H1 (cell line): ENCODE data around the gene QPCT. TPM values are rescaled to one million over a fixed set of nuclear protein-coding genes. Genes with fewer than 3 reads are reported as not detected.

Source experiments
- GABPA ChIP-seq: IDR thresholded peaks from 2 replicates; pipeline ENCODE4 v1.6.1; 2011; ENCODE audit warnings: mild to moderate bottlenecking, low read length, moderate library complexity, borderline replicate concordance; ENCODE audit not compliant: insufficient read depth
- MAFK ChIP-seq: IDR thresholded peaks from 2 replicates; pipeline ENCODE4 v1.6.1; 2012; ENCODE audit warnings: low read depth, mild to moderate bottlenecking, improper control_type of control experiment, low read length
- POLR2A ChIP-seq, 2 experiments: IDR thresholded peaks; 1 replicate in 1 of 2; 2 replicates in 1 of 2; pipeline ENCODE4 v1.6.1; 2011; ENCODE audit warnings: low read depth in 2 of 2, low read length in 2 of 2, mild to moderate bottlenecking in 2 of 2; ENCODE audit errors: control extremely low read depth in 1 of 2
- polyA plus RNA-seq, 7 experiments: library from polyadenylated mRNA; depleted of rRNA in 3 of 7; stranded (reverse) in 5 of 7; unstranded in 2 of 7; fragments of >200 nt in 5 of 7; fragments of 200-250 nt in 2 of 7; gene quantifications; 1 replicate in 5 of 7; 2 replicates in 1 of 7; 4 replicates in 1 of 7; pipeline versions ENCODE4 v1.2.1 to v1.2.3, GENCODE V29; 2011 to 2013; ENCODE audit warnings: missing spikeins in 2 of 7, mixed read lengths in 2 of 7
- total RNA-seq: library from RNA; stranded (reverse); fragmentation: NEBNext Ultra II Directional; extraction: Animal tissue kit (Norgen Biotek cat#: 25700); gene quantifications from 2 replicates; pipeline ENCODE4 v1.2.1, GENCODE V29; 2021

The QPCT gene
- total and polyA plus RNA-seq, 2 of the 8 experiments (the other 6 are each of a cell fraction or from before 2014, with no cell fraction given) = 4.0 to 4.3 TPM

- TF ChIP-seq MAFK (no peak), GABPA (no peak), POLR2A (IDR thresholded peaks at IDR 0.05; ENCODE audit: control extremely low read depth in 1 of 2, low read depth in 2 of 2, low read length in 2 of 2) (no peak)
Observed at GRCh38 chr2:37358466-37358865, 14.0 kb downstream of the QPCT start (continued).
